HepG2 (cell line): Measurements from ENCODE around the gene TP53TG5. TPM values are rescaled to one million over a fixed set of nuclear protein-coding genes. Genes with fewer than 3 reads are reported as not detected.

Experiments
- BORCS8-MEF2B ChIP-seq: sonication (generic); formaldehyde crosslinking; IDR thresholded peaks from 2 replicates; pipeline ENCODE4 v1.8.0; 2022; ENCODE audit warnings: mild to moderate bottlenecking, missing genetic modification reagents
- ELF3 ChIP-seq: IDR thresholded peaks from 2 replicates; pipeline ENCODE4 v1.6.1; 2016; ENCODE audit warnings: missing genetic modification reagents, missing compliant biosample characterization
- HMGA1 ChIP-seq: sonication (generic); formaldehyde crosslinking; conservative IDR thresholded peaks from 2 replicates; pipeline ENCODE4 v1.4.0; 2020; ENCODE audit warnings: missing genetic modification reagents
- HNRNPL ChIP-seq: fragments of 200-400 bp; formaldehyde crosslinking; IDR thresholded peaks from 2 replicates; pipeline ENCODE4 v1.6.1; 2017; ENCODE audit warnings: mild to moderate bottlenecking, low read depth, low read length
- NR2F1 ChIP-seq, 2 experiments: fragments of 450-650 bp in 1 of 2; formaldehyde crosslinking in 1 of 2; IDR thresholded peaks; 2 replicates each; pipeline versions ENCODE4 v1.5.0 to v1.6.1; 2016 to 2020; ENCODE audit warnings: mild to moderate bottlenecking in 1 of 2, missing compliant biosample characterization in 1 of 2, missing genetic modification reagents in 1 of 2, moderate library complexity in 1 of 2
- NR2F6 ChIP-seq, 2 experiments: IDR thresholded peaks; 2 replicates each; pipeline ENCODE4 v1.6.1; 2016; ENCODE audit warnings: antibody characterized with exemption in 1 of 2, mild to moderate bottlenecking in 1 of 2
- PCBP2 ChIP-seq: fragments of 200-400 bp; formaldehyde crosslinking; optimal IDR thresholded peaks from 2 replicates; pipeline ENCODE3; 2018; ENCODE audit warnings: low read length, low read depth; ENCODE audit not compliant: poor library complexity, severe bottlenecking
- RAD51 ChIP-seq: fragments of 450-650 bp; IDR thresholded peaks from 2 replicates; pipeline ENCODE4 v1.6.1; 2016; ENCODE audit warnings: borderline replicate concordance
- RARA ChIP-seq: IDR thresholded peaks from 2 replicates; pipeline ENCODE4 v1.6.1; 2016; ENCODE audit warnings: missing genetic modification reagents, missing compliant biosample characterization
- RELA ChIP-seq: sonication (generic); formaldehyde crosslinking; IDR thresholded peaks from 2 replicates; pipeline ENCODE4 v1.4.0; 2020; ENCODE audit warnings: missing genetic modification reagents
- SIN3B ChIP-seq: fragments of 150-350 bp; IDR thresholded peaks from 2 replicates; pipeline ENCODE4 v1.6.1; 2014; ENCODE audit warnings: low read length
- SOX6 ChIP-seq, 2 experiments: fragments of 450-650 bp in 1 of 2; sonication (generic) in 1 of 2; formaldehyde crosslinking in 1 of 2; IDR thresholded peaks; 2 replicates each; pipeline versions ENCODE4 v1.4.0 to v1.6.1; 2017 to 2020; ENCODE audit warnings: antibody characterized with exemption in 1 of 2, mild to moderate bottlenecking in 1 of 2, missing genetic modification reagents in 1 of 2
- TARDBP ChIP-seq: sonication (generic); formaldehyde crosslinking; IDR thresholded peaks from 2 replicates; pipeline ENCODE4 v1.8.0; 2022; ENCODE audit warnings: mild to moderate bottlenecking, missing genetic modification reagents
- TEAD3 ChIP-seq: optimal IDR thresholded peaks from 2 replicates; pipeline ENCODE3; 2016; ENCODE audit warnings: borderline replicate concordance
- ZNF10 ChIP-seq: sonication (generic); formaldehyde crosslinking; IDR thresholded peaks from 2 replicates; pipeline ENCODE4 v1.4.0; 2020; ENCODE audit warnings: mild to moderate bottlenecking, low read depth, missing genetic modification reagents, borderline replicate concordance
- ZNF235 ChIP-seq: sonication (generic); formaldehyde crosslinking; IDR thresholded peaks from 2 replicates; pipeline ENCODE4 v1.8.1; 2023; ENCODE audit warnings: mild to moderate bottlenecking, missing genetic modification reagents, borderline replicate concordance
- ZNF547 ChIP-seq: sonication (generic); formaldehyde crosslinking; IDR thresholded peaks from 2 replicates; pipeline ENCODE4 v1.5.1; 2020; ENCODE audit warnings: mild to moderate bottlenecking, missing genetic modification reagents
- polyA plus RNA-seq, 8 experiments: library from polyadenylated mRNA; depleted of rRNA in 3 of 8; stranded (reverse) in 7 of 8; unstranded in 1 of 8; fragments of >200 nt; fragmentation: Illumina TruSeq in 4 of 8; extraction: Trizol in 4 of 8; gene quantifications; 2 replicates each; pipeline versions ENCODE4 v1.2.1 to v1.2.3, GENCODE V29; 2011 to 2016; ENCODE audit warnings: low read depth in 4 of 8, missing spikeins in 1 of 8, mixed read lengths in 1 of 8; ENCODE audit not compliant: insufficient read depth in 1 of 8
- total RNA-seq, 5 experiments: library from RNA; depleted of rRNA; stranded (reverse); fragments of >200 nt; fragmentation: Illumina TruSeq; extraction: Trizol; gene quantifications; 2 replicates each; pipeline ENCODE4 v1.2.3, GENCODE V29; 2016; ENCODE audit warnings: low read depth in 1 of 5
- TF ChIP-seq, protein P1 (sequence below): sonication (generic); formaldehyde crosslinking; IDR thresholded peaks from 2 replicates; pipeline ENCODE4 v1.8.0; 2022; ENCODE audit warnings: mild to moderate bottlenecking, missing genetic modification reagents
- TF ChIP-seq, protein P2 (sequence below): sonication (generic); formaldehyde crosslinking; IDR thresholded peaks from 2 replicates; pipeline ENCODE4 v1.5.1; 2020; ENCODE audit warnings: mild to moderate bottlenecking, missing genetic modification reagents, borderline replicate concordance
- TF ChIP-seq, protein P3 (sequence below): sonication (generic); formaldehyde crosslinking; IDR thresholded peaks from 2 replicates; pipeline ENCODE4 v1.8.1; 2023; ENCODE audit warnings: mild to moderate bottlenecking, missing genetic modification reagents

The TP53TG5 gene
- total and polyA plus RNA-seq, 2 of the 13 experiments (the other 11 are each of a cell fraction or from before 2014, with no cell fraction given), result 0.11 TPM; not detected in 1

DNA sequence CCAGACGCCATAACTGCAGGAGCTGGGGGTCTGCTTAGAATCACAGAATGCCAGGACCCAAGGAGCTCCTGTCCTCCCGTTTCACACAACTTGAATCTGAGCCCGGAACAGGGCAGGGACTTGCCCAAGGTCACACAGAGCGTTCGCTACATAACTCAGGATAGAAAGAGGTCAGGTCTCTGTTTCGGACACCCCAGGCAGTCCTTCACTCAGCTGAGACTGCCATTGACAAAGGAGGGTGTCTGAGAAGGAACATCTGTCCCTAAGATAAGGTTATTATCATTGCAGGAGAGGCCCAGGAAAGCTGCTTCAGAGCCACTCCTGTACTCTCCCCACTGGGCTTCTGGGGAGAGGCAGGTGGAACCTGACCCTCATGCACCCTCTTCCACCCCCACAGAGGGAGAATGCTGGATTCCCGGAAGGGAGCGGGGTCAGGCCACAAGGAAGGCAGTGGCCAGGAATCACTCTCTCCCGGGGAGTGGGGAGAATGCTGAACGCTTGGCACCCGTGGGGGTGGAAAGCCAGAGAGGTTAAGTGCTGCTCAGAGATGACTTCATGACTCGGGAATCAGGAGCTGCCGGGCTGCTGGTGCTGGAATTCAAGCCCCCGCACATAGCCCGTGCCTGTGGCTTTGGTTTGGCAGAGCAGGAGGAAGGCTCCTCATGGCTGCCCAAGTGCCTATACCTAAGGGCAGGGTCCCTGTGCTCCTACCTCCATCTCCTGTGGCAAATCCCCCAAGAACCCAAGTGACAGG is 40.6 kb downstream of the TP53TG5 start (continued):
- TF ChIP-seq RELA (CRISPR knock-in tag) (peak; percentile 10; the same call in 1 of the 2 replicates), HMGA1 (0 out of 2 replicates have a peak, but pooled peaks have one; percentile 53), ZNF10 (CRISPR knock-in tag) (no peak), RAD51 (no peak), ZNF235 (CRISPR knock-in tag) (0 out of 2 replicates have a peak, but pooled peaks have one; percentile 84), PCBP2 (no peak), TEAD3 (CRISPR knock-in tag) (peak; percentile 68), NR2F1 (CRISPR knock-in tag; IDR thresholded peaks at IDR 0.05) (peak in 1 of 2 experiments; percentile 2; a peak in 3 of 4 replicates), SOX6 (IDR thresholded peaks at IDR 0.05) (no peak), SOX6 (CRISPR knock-in tag; IDR thresholded peaks at IDR 0.05) (peak; percentile 40; the same call in 1 of the 2 replicates), TARDBP (CRISPR knock-in tag) (peak; percentile 84; the same call in 1 of the 2 replicates), NR2F6 (IDR thresholded peaks at IDR 0.05) (no peak), NR2F6 (CRISPR knock-in tag; IDR thresholded peaks at IDR 0.05) (peak; percentile 38; the same call in 1 of the 2 replicates), ELF3 (no peak), RARA (CRISPR knock-in tag) (peak; percentile 51), ZNF547 (CRISPR knock-in tag) (no peak), HNRNPL (0 out of 2 replicates have a peak, but pooled peaks have one; percentile 49), SIN3B (0 out of 2 replicates have a peak, but pooled peaks have one; percentile 14), BORCS8-MEF2B (CRISPR knock-in tag) (peak; percentile 83; the same call in 1 of the 2 replicates)
- TF ChIP-seq, protein P1, sequence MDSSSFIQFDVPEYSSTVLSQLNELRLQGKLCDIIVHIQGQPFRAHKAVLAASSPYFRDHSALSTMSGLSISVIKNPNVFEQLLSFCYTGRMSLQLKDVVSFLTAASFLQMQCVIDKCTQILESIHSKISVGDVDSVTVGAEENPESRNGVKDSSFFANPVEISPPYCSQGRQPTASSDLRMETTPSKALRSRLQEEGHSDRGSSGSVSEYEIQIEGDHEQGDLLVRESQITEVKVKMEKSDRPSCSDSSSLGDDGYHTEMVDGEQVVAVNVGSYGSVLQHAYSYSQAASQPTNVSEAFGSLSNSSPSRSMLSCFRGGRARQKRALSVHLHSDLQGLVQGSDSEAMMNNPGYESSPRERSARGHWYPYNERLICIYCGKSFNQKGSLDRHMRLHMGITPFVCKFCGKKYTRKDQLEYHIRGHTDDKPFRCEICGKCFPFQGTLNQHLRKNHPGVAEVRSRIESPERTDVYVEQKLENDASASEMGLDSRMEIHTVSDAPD (CRISPR knock-in tag), result peak; percentile 72; the same call in 1 of the 2 replicates
- TF ChIP-seq, protein P2, sequence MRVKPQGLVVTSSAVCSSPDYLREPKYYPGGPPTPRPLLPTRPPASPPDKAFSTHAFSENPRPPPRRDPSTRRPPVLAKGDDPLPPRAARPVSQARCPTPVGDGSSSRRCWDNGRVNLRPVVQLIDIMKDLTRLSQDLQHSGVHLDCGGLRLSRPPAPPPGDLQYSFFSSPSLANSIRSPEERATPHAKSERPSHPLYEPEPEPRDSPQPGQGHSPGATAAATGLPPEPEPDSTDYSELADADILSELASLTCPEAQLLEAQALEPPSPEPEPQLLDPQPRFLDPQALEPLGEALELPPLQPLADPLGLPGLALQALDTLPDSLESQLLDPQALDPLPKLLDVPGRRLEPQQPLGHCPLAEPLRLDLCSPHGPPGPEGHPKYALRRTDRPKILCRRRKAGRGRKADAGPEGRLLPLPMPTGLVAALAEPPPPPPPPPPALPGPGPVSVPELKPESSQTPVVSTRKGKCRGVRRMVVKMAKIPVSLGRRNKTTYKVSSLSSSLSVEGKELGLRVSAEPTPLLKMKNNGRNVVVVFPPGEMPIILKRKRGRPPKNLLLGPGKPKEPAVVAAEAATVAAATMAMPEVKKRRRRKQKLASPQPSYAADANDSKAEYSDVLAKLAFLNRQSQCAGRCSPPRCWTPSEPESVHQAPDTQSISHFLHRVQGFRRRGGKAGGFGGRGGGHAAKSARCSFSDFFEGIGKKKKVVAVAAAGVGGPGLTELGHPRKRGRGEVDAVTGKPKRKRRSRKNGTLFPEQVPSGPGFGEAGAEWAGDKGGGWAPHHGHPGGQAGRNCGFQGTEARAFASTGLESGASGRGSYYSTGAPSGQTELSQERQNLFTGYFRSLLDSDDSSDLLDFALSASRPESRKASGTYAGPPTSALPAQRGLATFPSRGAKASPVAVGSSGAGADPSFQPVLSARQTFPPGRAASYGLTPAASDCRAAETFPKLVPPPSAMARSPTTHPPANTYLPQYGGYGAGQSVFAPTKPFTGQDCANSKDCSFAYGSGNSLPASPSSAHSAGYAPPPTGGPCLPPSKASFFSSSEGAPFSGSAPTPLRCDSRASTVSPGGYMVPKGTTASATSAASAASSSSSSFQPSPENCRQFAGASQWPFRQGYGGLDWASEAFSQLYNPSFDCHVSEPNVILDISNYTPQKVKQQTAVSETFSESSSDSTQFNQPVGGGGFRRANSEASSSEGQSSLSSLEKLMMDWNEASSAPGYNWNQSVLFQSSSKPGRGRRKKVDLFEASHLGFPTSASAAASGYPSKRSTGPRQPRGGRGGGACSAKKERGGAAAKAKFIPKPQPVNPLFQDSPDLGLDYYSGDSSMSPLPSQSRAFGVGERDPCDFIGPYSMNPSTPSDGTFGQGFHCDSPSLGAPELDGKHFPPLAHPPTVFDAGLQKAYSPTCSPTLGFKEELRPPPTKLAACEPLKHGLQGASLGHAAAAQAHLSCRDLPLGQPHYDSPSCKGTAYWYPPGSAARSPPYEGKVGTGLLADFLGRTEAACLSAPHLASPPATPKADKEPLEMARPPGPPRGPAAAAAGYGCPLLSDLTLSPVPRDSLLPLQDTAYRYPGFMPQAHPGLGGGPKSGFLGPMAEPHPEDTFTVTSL, result no peak
- TF ChIP-seq, protein P3, sequence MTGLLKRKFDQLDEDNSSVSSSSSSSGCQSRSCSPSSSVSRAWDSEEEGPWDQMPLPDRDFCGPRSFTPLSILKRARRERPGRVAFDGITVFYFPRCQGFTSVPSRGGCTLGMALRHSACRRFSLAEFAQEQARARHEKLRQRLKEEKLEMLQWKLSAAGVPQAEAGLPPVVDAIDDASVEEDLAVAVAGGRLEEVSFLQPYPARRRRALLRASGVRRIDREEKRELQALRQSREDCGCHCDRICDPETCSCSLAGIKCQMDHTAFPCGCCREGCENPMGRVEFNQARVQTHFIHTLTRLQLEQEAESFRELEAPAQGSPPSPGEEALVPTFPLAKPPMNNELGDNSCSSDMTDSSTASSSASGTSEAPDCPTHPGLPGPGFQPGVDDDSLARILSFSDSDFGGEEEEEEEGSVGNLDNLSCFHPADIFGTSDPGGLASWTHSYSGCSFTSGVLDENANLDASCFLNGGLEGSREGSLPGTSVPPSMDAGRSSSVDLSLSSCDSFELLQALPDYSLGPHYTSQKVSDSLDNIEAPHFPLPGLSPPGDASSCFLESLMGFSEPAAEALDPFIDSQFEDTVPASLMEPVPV (CRISPR knock-in tag), result no peak
